KG1 (cell line): ENCODE results near the gene DNAH6.
"Not testable (repeated sequence)": the region's sequence is repeated elsewhere in the genome, so short reads cannot be mapped to it uniquely, and the experiment has no call there.

Experiments
- DNase-seq: peaks from one replicate; lab custom pipeline; 2025; lab: John Stamatoyannopoulos, UW

Gene DNAH6

GRCh38 chr2:84838434-84839145 lies 322.3 kb downstream of the DNAH6 start:
- no peak for DNase-seq

- DNase-seq, result no peak
Measured at GRCh38 chr2:84839851-84840250, 323.6 kb downstream of the DNAH6 start.

GRCh38 chr2:84840306-84840705 lies 324.0 kb downstream of the DNAH6 start:
- DNase-seq, result no peak

GRCh38 chr2:84841577-84841976 lies 325.3 kb downstream of the DNAH6 start:
- DNase-seq, result no peak

- DNase-seq, result no peak
Measured at GRCh38 chr2:84844141-84844540, 327.8 kb downstream of the DNAH6 start.

- DNase-seq, result no peak
Measured at GRCh38 chr2:84846041-84846663, 329.9 kb downstream of the DNAH6 start.

- no peak for DNase-seq
Measured at GRCh38 chr2:84846741-84847142, 330.4 kb downstream of the DNAH6 start.

- no peak for DNase-seq
Measured at GRCh38 chr2:84847326-84848050, 331.2 kb downstream of the DNAH6 start.

GRCh38 chr2:84849271-84849952 lies 333.1 kb downstream of the DNAH6 start:
- DNase-seq, result no peak

GRCh38 chr2:84850471-84850870 lies 334.2 kb downstream of the DNAH6 start:
- no peak for DNase-seq

- no peak for DNase-seq
Measured at GRCh38 chr2:84851876-84852275, 335.6 kb downstream of the DNAH6 start.

- no peak for DNase-seq
Measured at GRCh38 chr2:84854850-84855249, 338.6 kb downstream of the DNAH6 start.

GRCh38 chr2:84855731-84856130 lies 339.4 kb downstream of the DNAH6 start:
- DNase-seq, result no peak

- DNase-seq, result no peak
Measured at GRCh38 chr2:84856787-84857186, 340.5 kb downstream of the DNAH6 start.

GRCh38 chr2:84857566-84857965 lies 341.3 kb downstream of the DNAH6 start:
- no peak for DNase-seq

- DNase-seq, result no peak
Measured at GRCh38 chr2:84858123-84858522, 341.8 kb downstream of the DNAH6 start.

- DNase-seq, result no peak
Measured at GRCh38 chr2:84858937-84859336, 342.6 kb downstream of the DNAH6 start.

- DNase-seq, result no peak
Measured at GRCh38 chr2:84861539-84861938, 345.2 kb downstream of the DNAH6 start.

- no peak for DNase-seq
Measured at GRCh38 chr2:84862006-84862405, 345.7 kb downstream of the DNAH6 start.

GRCh38 chr2:84865181-84865783 lies 349.0 kb downstream of the DNAH6 start:
- DNase-seq, result no peak

GRCh38 chr2:84866122-84866521 lies 349.8 kb downstream of the DNAH6 start:
- DNase-seq, result no peak

GRCh38 chr2:84868327-84868726 lies 352.0 kb downstream of the DNAH6 start:
- DNase-seq, result not testable (repeated sequence)
